HepG2 (cell line): ENCODE data around the gene STK32C. TPM values are rescaled to one million over a fixed set of nuclear protein-coding genes. Genes with fewer than 3 reads are reported as not detected.

Experiments
- ATAC-seq: fragments of 200-7000 bp; cut with Tn5 transposase; 3 replicates; pipeline ENCODE4 v1.9.1; 2020; ENCODE audit warnings: mild to moderate bottlenecking, moderate library complexity
- BruUV-seq: library from RNA; stranded (reverse); fragments of 400-500 nt; replicated peaks from 2 replicates; lab custom pipeline; 2021; lab: Mats Ljungman, UMichigan
- CTCF ChIA-PET: fragments of 300-600 bp; formaldehyde crosslinking; extraction: SDS; loops from one replicate; lab custom pipeline; 2021; ENCODE audit warnings: low total read pairs, inconsistent platforms, low intra/inter-chr PET ratio; lab: Yijun Ruan, JAX
- POLR2A ChIA-PET: fragments of 350-600 bp; sonication (Branson Sonifier 250); formaldehyde crosslinking; loops from one replicate; lab custom pipeline; 2020; ENCODE audit warnings: antibody characterized with exemption, inconsistent platforms; lab: Yijun Ruan, JAX
- DNase-seq: peaks from one replicate; pipeline ENCODE4 v3.0.0-alpha.2; 2015; ENCODE audit warnings: low spot score
- FAIRE-seq: peaks from 3 replicates; lab custom pipeline; 2011; peaks lifted over from hg19 to GRCh38; lab: Jason Lieb, UNC
- H2AFZ ChIP-seq: one replicate; pipeline ENCODE4 v1.6.1; 2011; ENCODE audit warnings: low read length, inconsistent platforms
- H3K27ac ChIP-seq: fragments of 300-600 bp; 3 replicates; pipeline ENCODE4 v1.8.0; 2011; ENCODE audit warnings: mixed run types, mild to moderate bottlenecking, mixed read lengths, low read length, inconsistent platforms; ENCODE audit not compliant: insufficient read depth; ENCODE audit errors: extremely low read length
- H3K27me3 ChIP-seq, 2 experiments: fragments of 200-600 bp in 1 of 2; 2 replicates in 1 of 2; 3 replicates in 1 of 2; pipeline versions ENCODE4 v1.6.0 to v1.8.0; 2011; ENCODE audit warnings: low read length in 2 of 2, mild to moderate bottlenecking in 2 of 2, moderate library complexity in 2 of 2, inconsistent platforms in 1 of 2; ENCODE audit not compliant: insufficient read depth in 2 of 2, control insufficient read depth in 1 of 2
- H3K36me3 ChIP-seq, 2 experiments: fragments of 200-600 bp in 1 of 2; replicated peaks in 1 of 2; 2 replicates in 1 of 2; 3 replicates in 1 of 2; pipeline versions ENCODE4 v1.5.1 to v1.8.0; 2011; ENCODE audit warnings: low read length in 2 of 2, inconsistent platforms in 1 of 2; ENCODE audit not compliant: insufficient read depth in 2 of 2, control insufficient read depth in 1 of 2
- H3K4me1 ChIP-seq: 2 replicates; pipeline ENCODE4 v1.5.1; 2012; ENCODE audit warnings: low read length, inconsistent platforms; ENCODE audit not compliant: insufficient read depth
- H3K4me2 ChIP-seq: 2 replicates; pipeline ENCODE4 v1.6.0; 2011; ENCODE audit warnings: low read depth, low read length, inconsistent platforms
- H3K4me3 ChIP-seq, 3 experiments: fragments of 200-600 bp in 1 of 3; sonication (generic), shearing (Covaris generic) in 1 of 3; replicated peaks in 1 of 3; 2 replicates each; pipeline ENCODE4 v1.5.1; 2011 to 2016; ENCODE audit warnings: low read length in 3 of 3, inconsistent platforms in 2 of 3, low read depth in 2 of 3, mild to moderate bottlenecking in 2 of 3, control low read depth in 1 of 3, mixed read lengths in 1 of 3; ENCODE audit not compliant: insufficient read depth in 1 of 3
- H3K79me2 ChIP-seq: one replicate; pipeline ENCODE4 v1.6.1; 2011; ENCODE audit warnings: low read length, inconsistent platforms; ENCODE audit not compliant: insufficient read depth
- H3K9ac ChIP-seq: 2 replicates; pipeline ENCODE4 v1.6.0; 2011; ENCODE audit warnings: mild to moderate bottlenecking, low read depth, low read length, inconsistent platforms; ENCODE audit not compliant: insufficient read depth
- H3K9me3 ChIP-seq: 2 replicates; pipeline ENCODE4 v1.5.1; 2012; ENCODE audit warnings: mild to moderate bottlenecking, low read length
- H4K20me1 ChIP-seq: 2 replicates; pipeline ENCODE4 v1.6.0; 2011; ENCODE audit warnings: inconsistent platforms, mild to moderate bottlenecking, low read length, moderate library complexity; ENCODE audit not compliant: insufficient read depth
- BRCA1 ChIP-seq: sonication (generic); formaldehyde crosslinking; IDR thresholded peaks from 2 replicates; pipeline ENCODE4 v1.4.0; 2020; ENCODE audit warnings: missing genetic modification reagents
- CHD2 ChIP-seq: IDR thresholded peaks from 2 replicates; pipeline ENCODE4 v1.6.1; 2011; ENCODE audit warnings: low read depth, low read length, improper control_type of control experiment
- DMAP1 ChIP-seq: IDR thresholded peaks from 2 replicates; pipeline ENCODE4 v1.6.1; 2016
- ETV5 ChIP-seq: IDR thresholded peaks from 2 replicates; pipeline ENCODE4 v1.6.1; 2018; ENCODE audit warnings: missing biosample characterization, missing genetic modification reagents, inconsistent platforms, borderline replicate concordance
- HDAC2 ChIP-seq: sonication (generic); formaldehyde crosslinking; IDR thresholded peaks from 2 replicates; pipeline ENCODE4 v1.4.0; 2020; ENCODE audit warnings: missing genetic modification reagents
- HNRNPUL1 ChIP-seq: fragments of 200-400 bp; formaldehyde crosslinking; IDR thresholded peaks from 2 replicates; pipeline ENCODE4 v1.6.1; 2017; ENCODE audit warnings: low read depth, mild to moderate bottlenecking, low read length, moderate library complexity
- IRF2 ChIP-seq: IDR thresholded peaks from 2 replicates; pipeline ENCODE4 v1.6.1; 2018; ENCODE audit warnings: missing genetic modification reagents, missing compliant biosample characterization
- KAT7 ChIP-seq: IDR thresholded peaks from 2 replicates; pipeline ENCODE4 v1.6.1; 2018; ENCODE audit warnings: borderline replicate concordance, missing compliant biosample characterization
- MAZ ChIP-seq, 2 experiments: sonication (generic) in 1 of 2; formaldehyde crosslinking in 1 of 2; IDR thresholded peaks; 2 replicates each; pipeline versions ENCODE4 v1.5.0 to v1.6.1; 2012 to 2020; ENCODE audit warnings: low read depth in 2 of 2, mild to moderate bottlenecking in 2 of 2, borderline replicate concordance in 1 of 2, improper control_type of control experiment in 1 of 2, low read length in 1 of 2, missing genetic modification reagents in 1 of 2, moderate library complexity in 1 of 2
- MTERF4 ChIP-seq: sonication (generic); formaldehyde crosslinking; IDR thresholded peaks from 2 replicates; pipeline ENCODE4 v1.8.0; 2023; ENCODE audit warnings: mild to moderate bottlenecking, missing genetic modification reagents
- PHF8 ChIP-seq: sonication (generic); formaldehyde crosslinking; IDR thresholded peaks from 2 replicates; pipeline ENCODE4 v1.5.0; 2020; ENCODE audit warnings: missing genetic modification reagents
- POGK ChIP-seq: sonication (generic); formaldehyde crosslinking; conservative IDR thresholded peaks from 2 replicates; pipeline ENCODE4 v1.8.0; 2022; ENCODE audit warnings: mild to moderate bottlenecking, moderate library complexity, missing genetic modification reagents
- POLR2A ChIP-seq, 2 experiments: IDR thresholded peaks; 2 replicates each; pipeline ENCODE4 v1.6.1; 2011; ENCODE audit warnings: low read depth in 2 of 2, low read length in 2 of 2, mild to moderate bottlenecking in 1 of 2, moderate library complexity in 1 of 2; ENCODE audit not compliant: insufficient read depth in 1 of 2
- POLR2G ChIP-seq: fragments of 200-400 bp; formaldehyde crosslinking; IDR thresholded peaks from 2 replicates; pipeline ENCODE4 v1.6.1; 2018; ENCODE audit warnings: mild to moderate bottlenecking, low read depth, low read length, moderate library complexity
- SMARCC2 ChIP-seq: fragments of 450-650 bp; IDR thresholded peaks from 2 replicates; pipeline ENCODE4 v1.6.1; 2017; ENCODE audit warnings: antibody characterized with exemption, mild to moderate bottlenecking
- SRF ChIP-seq: IDR thresholded peaks from 2 replicates; pipeline ENCODE4 v1.6.1; 2011; ENCODE audit warnings: mild to moderate bottlenecking, low read depth, low read length, moderate library complexity
- ZFP36 ChIP-seq: fragments of 150-350 bp; IDR thresholded peaks from 2 replicates; pipeline ENCODE4 v1.6.1; 2018; ENCODE audit warnings: borderline replicate concordance, low read length, low read depth; ENCODE audit not compliant: partially characterized antibody
- ZMYM3 ChIP-seq: sonication (generic); formaldehyde crosslinking; IDR thresholded peaks from 2 replicates; pipeline ENCODE4 v1.5.1; 2020; ENCODE audit warnings: mild to moderate bottlenecking, missing genetic modification reagents
- ZNF121 ChIP-seq: sonication (generic); formaldehyde crosslinking; IDR thresholded peaks from 2 replicates; pipeline ENCODE4 v1.5.0; 2020; ENCODE audit warnings: mild to moderate bottlenecking, missing genetic modification reagents
- ZNF3 ChIP-seq: IDR thresholded peaks from 2 replicates; pipeline ENCODE4 v1.7.0; 2017; ENCODE audit warnings: inconsistent platforms
- ZNF639 ChIP-seq: conservative IDR thresholded peaks from 2 replicates; pipeline ENCODE4 v1.6.1; 2018; ENCODE audit warnings: missing genetic modification reagents
- ZSCAN30 ChIP-seq: sonication (generic); formaldehyde crosslinking; IDR thresholded peaks from 2 replicates; pipeline ENCODE4 v1.5.0; 2020; ENCODE audit warnings: mild to moderate bottlenecking, missing genetic modification reagents
- WGBS: methylation state at CpG from one replicate; pipeline ENCODE4 v1.1.6; 2017; ENCODE audit warnings: low lambda C conversion rate; 5-methylcytosine and 5-hydroxymethylcytosine counted together
- in situ Hi-C: cut with HindIII; loops from 2 replicates; pipeline ENCODE4 v1.10.0; 2017; ENCODE audit warnings: low pct_unique_long_range_greater_than_20kb; ENCODE audit not compliant: extremely low pct_ligation_motif_present
- intact Hi-C: fragments of 100-400 bp; cut with micrococcal nuclease; formaldehyde crosslinking; loops from one replicate; pipeline ENCODE4 v1.10.0; 2022; ENCODE audit not compliant: unreplicated experiment
- polyA plus RNA-seq, 8 experiments: library from polyadenylated mRNA; depleted of rRNA in 3 of 8; stranded (reverse) in 7 of 8; unstranded in 1 of 8; fragments of >200 nt; fragmentation: Illumina TruSeq in 4 of 8; extraction: Trizol in 4 of 8; gene quantifications; 2 replicates each; pipeline versions ENCODE4 v1.2.1 to v1.2.3, GENCODE V29; 2011 to 2016; ENCODE audit warnings: low read depth in 4 of 8, missing spikeins in 1 of 8, mixed read lengths in 1 of 8; ENCODE audit not compliant: insufficient read depth in 1 of 8
- total RNA-seq, 5 experiments: library from RNA; depleted of rRNA; stranded (reverse); fragments of >200 nt; fragmentation: Illumina TruSeq; extraction: Trizol; gene quantifications; 2 replicates each; pipeline ENCODE4 v1.2.3, GENCODE V29; 2016; ENCODE audit warnings: low read depth in 1 of 5

STK32C gene
- total and polyA plus RNA-seq, 2 of the 13 experiments (the other 11 are each of a cell fraction or from before 2014, with no cell fraction given) = 10.9 to 19.4 TPM

- no peaks in the 10 kb centered on the region for H4K20me1 ChIP-seq
- ChIA-PET CTCF (no interaction called here), POLR2A (interaction anchor here (0.9 to 1.4 kb wide), 2 partner anchors 10 to 28 kb away, joined by 4 read pairs; partner anchors contain the start of gene STK32C)
- peak overlapping the region; percentile 87 for H3K27ac ChIP-seq
- no peak overlapping the region for H2AFZ ChIP-seq
- no TSS peak for BruUV-seq
- in situ Hi-C loops (no loop called here), intact Hi-C loops (no loop called here)
- no peaks in the 10 kb centered on the region; a peak in 1 of 5 replicates for H3K27me3 ChIP-seq
- peaks cover 17% of the 10 kb centered on the region for H3K4me1 ChIP-seq
- DNase-seq (peak; percentile 39), ATAC-seq (peak; percentile 10), FAIRE-seq (peak; percentile 47)
- H3K79me2 ChIP-seq = peaks cover 4% of the 10 kb centered on the region
- H3K4me3 ChIP-seq = peak overlapping the region; percentile 57 to 66 (median 58); a peak in 5 of 6 replicates
- H3K9me3 ChIP-seq = no peaks in the 10 kb centered on the region
- H3K36me3 ChIP-seq = no peaks in the 10 kb centered on the region
- peak overlapping the region; percentile 75 for H3K4me2 ChIP-seq
- H3K9ac ChIP-seq = peak overlapping the region; percentile 62
- 48% methylated on average over 8 of the region's 11 CpGs for WGBS
- no peak for TF ChIP-seq SMARCC2
- TF ChIP-seq BRCA1 (CRISPR knock-in tag) = 0 out of 2 replicates have a peak, but pooled peaks have one; percentile 32
- TF ChIP-seq DMAP1 (CRISPR knock-in tag) = peak; percentile 53
- no peak for TF ChIP-seq HNRNPUL1
- peak; percentile 97 for TF ChIP-seq ZMYM3 (CRISPR knock-in tag)
- peak; percentile 14; the same call in 1 of the 2 replicates for TF ChIP-seq PHF8 (CRISPR knock-in tag)
- 0 out of 2 replicates have a peak, but pooled peaks have one; percentile 16 for TF ChIP-seq KAT7 (CRISPR knock-in tag)
- TF ChIP-seq IRF2 = no peak
- TF ChIP-seq MAZ (IDR thresholded peaks at IDR 0.05; ENCODE audit: borderline replicate concordance, low read depth, low read length) = no peak; the same call in 1 of the 2 replicates
- TF ChIP-seq MAZ (CRISPR knock-in tag; IDR thresholded peaks at IDR 0.05; ENCODE audit: low read depth) = no peak
- no peak for TF ChIP-seq MTERF4 (CRISPR knock-in tag)
- TF ChIP-seq POLR2G = 0 out of 2 replicates have a peak, but pooled peaks have one; percentile 13
- TF ChIP-seq ZFP36 = peak; percentile 86
- TF ChIP-seq POLR2A (IDR thresholded peaks at IDR 0.05; ENCODE audit: insufficient read depth in 1 of 2, low read depth in 2 of 2, low read length in 2 of 2) = peak in 1 of 2 experiments; percentile 38; a peak in 1 of 4 replicates
- TF ChIP-seq POGK = no peak
- TF ChIP-seq ZNF3 (CRISPR knock-in tag) = 0 out of 2 replicates have a peak, but pooled peaks have one; percentile 39
- peak; percentile 21; the same call in 1 of the 2 replicates for TF ChIP-seq HDAC2 (CRISPR knock-in tag)
- TF ChIP-seq SRF = no peak
- 0 out of 2 replicates have a peak, but pooled peaks have one; percentile 36 for TF ChIP-seq ZNF639 (CRISPR knock-in tag)
- peak; percentile 100 for TF ChIP-seq ZNF121 (CRISPR knock-in tag)
- no peak for TF ChIP-seq CHD2
- no peak for TF ChIP-seq ZSCAN30
- TF ChIP-seq ETV5 (CRISPR knock-in tag) = no peak
Observed at GRCh38 chr10:132336064-132336746, 28.5 kb upstream of the STK32C start.
